Left lobe of liver (tissue), 2 donors: Measurements from ENCODE around the gene AFDN. TPM values are rescaled to one million over a fixed set of nuclear protein-coding genes. Genes with fewer than 3 reads are reported as not detected.
"Not testable (repeated sequence)": the region's sequence is repeated elsewhere in the genome, so short reads cannot be mapped to it uniquely, and the experiment has no call there.

Source experiments
- ATAC-seq: fragments of 200-7000 bp; cut with Tn5 transposase; one replicate; pipeline ENCODE4 v1.9.1; 2020; ENCODE audit warnings: mild to moderate bottlenecking, moderate library complexity
- DNase-seq: peaks from one replicate; pipeline ENCODE4 v3.0.0-alpha.2; 2020; ENCODE audit warnings: low spot score
- total RNA-seq: library from RNA; stranded (reverse); gene quantifications from one replicate; pipeline ENCODE4 v1.2.1, GENCODE V29; 2021
- donor health status: DM: no; HTN: no; CAD: no; lungs with moderate emphysema.
- donor health status: DM: no; HTN: yes; CAD: no.

AFDN gene
- total RNA-seq, 1 donor from 2014 or later: 92.5 TPM

GRCh38 chr6:167975458-167975857 lies 148.7 kb downstream of the AFDN start:
- ATAC-seq (peak; percentile 79), DNase-seq (peak; percentile 67)

- not testable (repeated sequence) for ATAC-seq, DNase-seq
Measured at GRCh38 chr6:167976116-167976657, 149.5 kb downstream of the AFDN start.

GRCh38 chr6:167976708-167977107 lies 150.0 kb downstream of the AFDN start:
- no peak for DNase-seq
- ATAC-seq: no peak

GRCh38 chr6:167977717-167978467 lies 151.2 kb downstream of the AFDN start:
- ATAC-seq: no peak
- DNase-seq: no peak

GRCh38 chr6:167978607-167979006 lies 151.9 kb downstream of the AFDN start:
- DNase-seq (no peak), ATAC-seq (no peak)

- DNase-seq (no peak), ATAC-seq (no peak)
Measured at GRCh38 chr6:167979436-167980139, 152.9 kb downstream of the AFDN start.

GRCh38 chr6:167980911-167981580 lies 154.3 kb downstream of the AFDN start:
- DNase-seq (no peak), ATAC-seq (no peak)

GRCh38 chr6:167981916-167982462 lies 155.3 kb downstream of the AFDN start:
- ATAC-seq: no peak
- DNase-seq: no peak

GRCh38 chr6:167984144-167984719 lies 157.5 kb downstream of the AFDN start:
- ATAC-seq: no peak
- no peak for DNase-seq

GRCh38 chr6:167984876-167985604 lies 158.3 kb downstream of the AFDN start:
- DNase-seq: no peak
- no peak for ATAC-seq

- ATAC-seq (no peak), DNase-seq (no peak)
Measured at GRCh38 chr6:167985911-167986595, 159.3 kb downstream of the AFDN start.

GRCh38 chr6:167987396-167988153 lies 160.9 kb downstream of the AFDN start:
- DNase-seq (no peak), ATAC-seq (no peak)

GRCh38 chr6:167988154-167988495 lies 161.4 kb downstream of the AFDN start:
- ATAC-seq (no peak), DNase-seq (no peak)

GRCh38 chr6:167988945-167989841 lies 162.5 kb downstream of the AFDN start:
- no peak for DNase-seq
- ATAC-seq: no peak

GRCh38 chr6:167990016-167990945 lies 163.6 kb downstream of the AFDN start:
- peak; percentile 29 for ATAC-seq

GRCh38 chr6:167993169-167993568 lies 166.5 kb downstream of the AFDN start:
- ATAC-seq (no peak), DNase-seq (no peak)

More at GRCh38 chr6:167990016-167990945, 163.6 kb downstream of the AFDN start:
- DNase-seq: no peak

- no peak for DNase-seq
- no peak for ATAC-seq
Measured at GRCh38 chr6:167993831-167994230, 167.1 kb downstream of the AFDN start.
